GM19023 (cell line): ENCODE measurements around the gene FNTB.
"Not testable (repeated sequence)": the region's sequence is repeated elsewhere in the genome, so short reads cannot be mapped to it uniquely, and the experiment has no call there.

Source experiments
- ATAC-seq: cut with Tn5 transposase; IDR thresholded peaks from one replicate; pipeline ENCODE4 v1.9.1; 2021; ENCODE audit warnings: mild to moderate bottlenecking, moderate library complexity; ENCODE audit not compliant: unreplicated experiment

Gene FNTB

GRCh38 chr14:65080960-65081747, 94.5 kb downstream of the FNTB start:
- no peak for ATAC-seq

GRCh38 chr14:65082930-65083329, 96.2 kb downstream of the FNTB start:
- ATAC-seq: no peak

DNA sequence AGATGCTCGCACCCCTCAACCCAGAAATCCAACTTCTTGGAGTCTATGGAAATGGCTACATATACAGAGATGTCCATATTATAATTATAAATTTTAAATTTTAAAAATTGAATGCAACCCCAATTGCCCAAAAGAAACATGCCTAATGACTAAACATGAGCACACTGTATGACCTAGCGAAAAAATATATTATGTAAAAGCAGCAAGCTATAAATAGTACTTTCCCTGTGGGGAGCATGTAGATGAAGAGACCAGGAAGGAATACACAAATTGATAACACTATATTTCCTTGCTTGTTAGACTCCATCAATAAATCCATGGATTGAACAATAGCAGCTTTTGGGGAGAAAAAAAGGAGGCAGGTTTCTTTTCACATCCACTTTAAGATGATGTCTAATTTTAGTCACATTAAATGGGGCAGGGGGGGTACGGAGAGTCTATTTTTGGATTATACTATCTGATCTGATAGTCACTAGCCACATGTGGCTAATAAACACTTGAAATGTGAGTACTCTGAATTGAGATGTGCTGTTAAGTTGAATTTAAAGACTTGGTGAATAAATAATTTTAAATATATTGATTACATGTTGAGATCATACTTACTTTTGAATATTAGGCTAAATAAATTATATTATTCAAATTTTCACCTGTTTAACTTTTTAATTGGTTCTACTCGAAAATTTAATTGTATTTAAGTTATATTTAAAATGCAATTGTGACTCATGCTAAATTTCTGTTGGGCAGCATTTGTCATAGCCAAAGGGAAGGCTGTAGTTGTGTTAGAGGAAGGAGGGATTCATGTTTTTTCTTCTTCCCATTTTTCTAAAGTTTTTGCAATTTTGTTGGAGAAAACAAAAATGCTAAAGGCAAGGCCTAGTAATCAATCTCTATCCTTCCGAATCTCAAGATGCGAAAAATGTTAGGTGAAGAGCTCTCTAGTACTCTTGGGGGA, 98.1 kb downstream of the FNTB start:
- no peak for ATAC-seq

DNA sequence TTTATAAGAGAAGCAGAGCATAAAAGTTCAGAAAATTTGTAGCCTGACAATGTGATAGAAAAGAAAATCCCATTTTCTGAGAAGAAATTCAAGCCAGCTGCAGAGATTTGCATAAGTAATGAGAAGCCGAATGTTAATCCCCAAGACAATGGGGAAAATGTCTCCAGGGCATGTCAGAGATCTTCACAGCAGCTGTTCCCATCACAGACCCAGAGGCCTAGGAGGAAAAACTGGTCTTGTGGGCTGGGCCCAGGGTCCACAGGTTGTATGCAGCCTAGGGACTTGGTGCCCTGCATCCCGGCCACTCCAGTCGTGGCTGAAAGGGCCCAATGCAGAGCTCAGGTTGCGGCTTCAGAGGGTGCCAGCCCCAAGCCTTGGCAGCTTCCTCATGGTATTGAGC, 100.0 kb downstream of the FNTB start:
- ATAC-seq: not testable (repeated sequence)

GRCh38 chr14:65087835-65088234, 101.1 kb downstream of the FNTB start:
- ATAC-seq: not testable (repeated sequence)

DNA sequence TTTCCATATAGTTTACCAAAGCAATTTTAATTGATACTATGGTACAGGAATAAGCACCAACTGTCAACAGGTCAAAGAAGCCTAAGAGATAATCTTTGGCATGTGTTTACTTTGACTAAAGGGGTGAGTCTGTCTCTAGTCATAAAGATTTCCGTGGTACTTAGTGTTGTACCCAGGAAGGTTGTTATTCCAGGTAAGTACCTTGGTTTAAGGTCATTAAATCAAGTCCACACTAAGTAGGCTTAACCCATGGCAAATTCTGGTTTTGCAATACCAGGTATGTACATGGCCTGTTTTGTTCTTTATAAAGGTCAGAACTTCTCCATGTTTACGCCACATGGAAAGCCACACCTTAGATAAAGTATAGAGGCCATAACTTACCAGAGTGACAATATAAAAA, 105.7 kb downstream of the FNTB start:
- ATAC-seq: no peak

- no peak for ATAC-seq
Measured at GRCh38 chr14:65095633-65096205, 109.0 kb downstream of the FNTB start.

DNA sequence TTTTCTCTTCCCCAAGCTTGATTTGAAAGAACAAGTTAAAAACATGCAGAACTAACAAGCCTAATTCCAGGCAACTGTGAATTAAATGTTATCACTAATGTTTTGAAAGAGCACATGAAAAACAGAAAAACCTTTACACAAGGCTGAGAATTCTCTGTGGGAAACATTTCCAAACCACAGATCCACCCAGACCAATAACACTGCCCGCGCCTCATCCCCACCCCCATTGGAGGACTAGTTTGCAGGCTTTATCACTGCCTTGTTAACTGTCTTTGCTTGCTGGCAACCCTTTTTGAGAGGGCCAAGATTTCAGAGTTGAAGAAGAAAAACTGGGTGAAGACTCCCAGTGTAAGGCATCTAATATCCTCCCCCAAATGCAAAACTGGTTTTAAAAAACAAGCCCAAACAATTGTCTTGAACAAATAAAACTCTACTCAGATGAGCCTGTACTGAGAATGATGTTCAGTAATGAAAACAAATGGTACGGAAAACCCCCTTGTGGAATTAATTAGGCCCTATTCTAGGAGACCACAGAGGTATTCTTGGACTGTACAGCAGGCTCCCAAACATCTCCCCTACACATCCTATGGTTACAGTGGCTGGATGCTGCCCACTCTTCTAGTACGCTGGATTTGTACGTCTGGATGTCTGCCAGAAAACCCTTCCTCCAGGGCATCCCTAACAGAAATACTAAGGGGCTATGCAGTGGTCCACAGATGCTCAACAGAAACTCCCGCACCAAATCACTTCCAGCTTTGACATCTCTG, 109.8 kb downstream of the FNTB start:
- ATAC-seq: no peak

GRCh38 chr14:65098586-65098985, 111.9 kb downstream of the FNTB start:
- ATAC-seq: no peak

DNA sequence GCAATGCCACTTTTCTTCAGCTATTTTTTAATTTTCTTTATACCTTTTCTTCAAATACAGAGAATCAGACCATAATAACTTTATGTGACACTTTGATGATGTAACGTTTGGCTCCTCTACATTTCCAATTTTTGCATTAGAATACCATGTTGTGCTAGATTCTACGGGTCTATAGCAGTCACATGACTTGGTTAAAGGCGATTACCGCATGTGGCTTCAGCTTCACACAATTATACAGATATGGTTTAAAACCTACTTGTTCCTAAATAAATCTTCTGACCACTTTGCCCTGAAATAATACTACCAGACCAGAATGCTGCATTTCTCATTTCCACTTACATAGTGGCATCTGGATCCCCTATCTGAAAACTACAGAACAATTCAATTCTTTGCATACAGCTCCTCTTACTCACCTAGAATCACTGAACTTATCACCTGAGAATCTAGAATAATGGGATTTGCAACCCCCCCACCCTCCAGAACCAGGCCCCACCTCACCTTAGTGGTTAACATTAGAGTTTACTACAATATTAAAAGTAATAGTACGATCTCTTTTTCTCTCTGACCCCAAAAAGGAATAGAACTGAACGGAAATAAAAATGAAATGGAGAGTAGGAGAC, 114.3 kb downstream of the FNTB start:
- ATAC-seq: no peak

DNA sequence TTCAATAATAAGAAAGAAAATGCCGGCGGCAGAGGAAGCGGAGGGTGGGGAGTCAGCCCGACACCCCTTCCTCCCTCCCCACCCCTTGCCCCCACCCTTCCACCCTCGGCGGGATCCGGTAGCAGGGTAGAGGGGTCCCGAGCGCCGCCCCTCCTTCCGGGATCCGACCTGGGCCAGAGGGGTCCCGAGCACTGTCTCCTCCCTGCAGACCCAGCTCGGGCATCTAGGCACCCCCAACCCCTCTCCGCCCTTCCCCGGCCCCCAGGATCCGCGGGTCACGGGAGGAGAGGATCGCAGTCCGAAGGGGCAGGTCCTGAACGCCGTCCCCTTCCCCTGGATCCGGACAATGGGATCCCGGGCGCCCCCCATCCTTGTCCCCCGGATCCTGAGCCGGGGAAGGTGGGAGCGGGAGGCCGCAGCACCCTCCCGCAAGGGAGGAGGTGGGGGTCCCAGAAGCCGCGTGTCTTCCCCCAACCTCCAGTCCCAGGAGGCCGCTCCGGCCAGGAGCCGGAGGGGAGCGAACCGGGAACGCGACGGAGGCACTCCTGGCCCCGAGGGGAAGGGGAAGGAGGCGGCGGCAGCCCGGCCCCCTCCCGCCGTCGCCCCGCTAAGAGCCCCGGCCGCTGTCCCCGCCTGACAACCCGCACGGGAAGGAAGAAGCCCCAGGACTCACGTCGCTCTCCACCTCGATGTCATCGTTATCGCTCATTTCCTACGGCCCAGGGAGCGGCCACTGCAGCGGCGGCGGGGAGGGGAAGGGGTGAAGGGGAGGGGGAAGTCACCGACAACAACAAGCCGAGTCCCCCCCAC, 115.1 kb downstream of the FNTB start:
- peak; percentile 3 for ATAC-seq

GRCh38 chr14:65102441-65103149, 115.9 kb downstream of the FNTB start, which contains the start of gene MAX:
Gene MAX, minus strand, starts transcription at chr14:65102517. Its CDS starts 178 bp downstream, at chr14:65102339.
- ATAC-seq: peak; percentile 91

- ATAC-seq: no peak
Measured at GRCh38 chr14:65103150-65103760, 116.6 kb downstream of the FNTB start.

GRCh38 chr14:65104791-65105190, 118.1 kb downstream of the FNTB start:
- no peak for ATAC-seq

DNA sequence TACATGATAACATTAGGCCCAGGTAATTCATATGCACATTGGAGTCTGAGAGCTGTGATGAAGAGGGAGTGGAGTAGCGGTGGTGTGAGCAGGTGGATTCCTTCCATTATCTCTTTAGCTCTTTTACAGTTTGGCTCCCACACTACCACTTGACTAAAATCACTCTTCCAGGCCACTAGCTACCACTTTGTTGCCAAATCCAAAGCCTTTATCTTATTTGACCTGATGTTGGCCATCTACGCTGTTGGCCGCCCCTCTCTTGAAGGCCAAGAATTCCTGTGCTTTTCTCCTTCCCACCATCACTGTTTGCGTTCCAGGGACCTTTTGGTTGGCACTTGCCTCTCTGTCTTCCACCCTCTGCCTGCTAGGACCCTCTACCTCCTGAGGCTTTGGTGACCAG, 119.6 kb downstream of the FNTB start:
- no peak for ATAC-seq

GRCh38 chr14:65106736-65107135, 120.0 kb downstream of the FNTB start:
- no peak for ATAC-seq

- ATAC-seq: no peak
Measured at GRCh38 chr14:65107200-65107599, 120.5 kb downstream of the FNTB start.

DNA sequence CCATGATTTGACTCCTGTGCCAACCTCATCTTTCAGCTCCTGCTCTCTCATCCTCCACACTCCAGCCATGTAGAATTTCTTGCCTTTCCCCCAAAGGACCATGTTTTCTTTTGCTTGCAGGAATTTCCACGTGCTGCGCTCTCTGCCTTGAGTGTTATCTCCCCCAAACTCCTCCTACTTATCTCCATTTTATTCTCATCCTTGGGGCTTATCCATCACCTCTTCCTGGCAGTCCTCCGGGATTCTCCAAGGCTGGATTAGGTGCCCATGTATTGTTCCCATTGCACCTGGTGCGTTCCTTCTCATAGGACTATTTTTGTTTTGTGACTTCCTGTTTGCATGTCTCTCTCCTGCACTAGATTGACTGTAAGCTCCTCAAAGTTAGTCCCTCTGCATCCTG, 122.7 kb downstream of the FNTB start:
- ATAC-seq: no peak
